ENCODE data around the gene GLI1. TPM values are rescaled to one million over a fixed set of nuclear protein-coding genes. Genes with fewer than 3 reads are reported as not detected.

GLI1 gene
- total and polyA plus RNA-seq, 2 of the 13 experiments (the other 11 are each of a cell fraction or from before 2014, with no cell fraction given): 0.09 to 0.20 TPM

DNA sequence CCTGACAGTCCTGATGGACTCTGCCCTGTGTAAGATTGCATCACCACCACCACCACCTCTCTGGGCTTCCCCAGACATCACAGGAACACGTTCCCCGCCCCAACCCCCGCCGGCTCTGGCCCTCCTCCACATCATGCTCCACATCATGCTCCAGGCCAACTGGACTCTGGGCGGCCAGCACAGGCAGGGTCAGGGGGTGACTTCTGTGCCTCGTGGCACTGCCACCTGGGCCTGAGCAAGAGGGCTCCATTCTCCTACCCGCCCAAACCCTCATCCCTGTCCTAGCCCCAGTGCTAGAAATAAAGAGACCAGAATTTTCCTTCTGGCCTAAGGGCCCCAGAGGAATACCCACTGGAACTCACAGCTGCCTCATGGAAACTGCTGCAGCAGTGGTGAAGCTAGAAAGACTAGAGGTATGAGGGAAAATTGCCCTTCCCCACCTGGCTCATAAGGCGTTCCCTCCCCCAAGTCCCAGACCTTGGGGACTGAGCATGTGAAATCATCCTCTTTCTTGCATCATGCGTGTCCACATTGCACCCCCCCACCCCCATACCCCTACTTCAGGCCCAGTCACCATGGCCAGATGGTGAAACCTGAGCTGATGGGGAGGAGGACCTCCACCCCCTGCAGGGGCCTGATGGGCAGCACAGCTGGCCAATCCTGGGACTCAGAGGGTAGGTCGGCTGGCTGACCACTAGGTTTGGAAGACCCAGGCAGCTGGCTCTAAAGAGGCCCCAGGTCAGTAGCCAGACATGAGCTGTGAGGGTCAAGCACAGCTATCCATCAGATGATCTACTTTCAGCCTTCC lies 4.8 kb upstream of the GLI1 start, which contains the start of gene INHBE (continued):
- TF ChIP-seq PCBP2 (optimal IDR thresholded peaks at IDR 0.05; ENCODE audit: low read depth, low read length, poor library complexity, severe bottlenecking): no peak
- no peak for TF ChIP-seq PHB2 (IDR thresholded peaks at IDR 0.05; ENCODE audit: partially characterized antibody)
- no peak for TF ChIP-seq MTA3 (CRISPR knock-in tag; IDR thresholded peaks at IDR 0.05)
- peak; percentile 15 for TF ChIP-seq PTBP1 (IDR thresholded peaks at IDR 0.05; ENCODE audit: low read depth, low read length, poor library complexity, severe bottlenecking)
- TF ChIP-seq TOPORS (CRISPR knock-in tag; IDR thresholded peaks at IDR 0.05): peak; percentile 84
- TF ChIP-seq, protein P1, sequence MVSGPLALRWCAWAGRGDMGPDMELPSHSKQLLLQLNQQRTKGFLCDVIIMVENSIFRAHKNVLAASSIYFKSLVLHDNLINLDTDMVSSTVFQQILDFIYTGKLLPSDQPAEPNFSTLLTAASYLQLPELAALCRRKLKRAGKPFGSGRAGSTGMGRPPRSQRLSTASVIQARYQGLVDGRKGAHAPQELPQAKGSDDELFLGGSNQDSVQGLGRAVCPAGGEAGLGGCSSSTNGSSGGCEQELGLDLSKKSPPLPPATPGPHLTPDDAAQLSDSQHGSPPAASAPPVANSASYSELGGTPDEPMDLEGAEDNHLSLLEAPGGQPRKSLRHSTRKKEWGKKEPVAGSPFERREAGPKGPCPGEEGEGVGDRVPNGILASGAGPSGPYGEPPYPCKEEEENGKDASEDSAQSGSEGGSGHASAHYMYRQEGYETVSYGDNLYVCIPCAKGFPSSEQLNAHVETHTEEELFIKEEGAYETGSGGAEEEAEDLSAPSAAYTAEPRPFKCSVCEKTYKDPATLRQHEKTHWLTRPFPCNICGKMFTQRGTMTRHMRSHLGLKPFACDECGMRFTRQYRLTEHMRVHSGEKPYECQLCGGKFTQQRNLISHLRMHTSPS (CRISPR knock-in tag; IDR thresholded peaks at IDR 0.05; ENCODE audit: low read depth): peak; percentile 97
- TF ChIP-seq, protein P2, sequence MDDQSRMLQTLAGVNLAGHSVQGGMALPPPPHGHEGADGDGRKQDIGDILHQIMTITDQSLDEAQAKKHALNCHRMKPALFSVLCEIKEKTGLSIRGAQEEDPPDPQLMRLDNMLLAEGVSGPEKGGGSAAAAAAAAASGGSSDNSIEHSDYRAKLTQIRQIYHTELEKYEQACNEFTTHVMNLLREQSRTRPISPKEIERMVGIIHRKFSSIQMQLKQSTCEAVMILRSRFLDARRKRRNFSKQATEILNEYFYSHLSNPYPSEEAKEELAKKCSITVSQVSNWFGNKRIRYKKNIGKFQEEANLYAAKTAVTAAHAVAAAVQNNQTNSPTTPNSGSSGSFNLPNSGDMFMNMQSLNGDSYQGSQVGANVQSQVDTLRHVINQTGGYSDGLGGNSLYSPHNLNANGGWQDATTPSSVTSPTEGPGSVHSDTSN (CRISPR knock-in tag; IDR thresholded peaks at IDR 0.05; ENCODE audit: borderline replicate concordance): no peak
- peak; percentile 55; the same call in 1 of the 2 replicates for TF ChIP-seq IRF2 (CRISPR knock-in tag; IDR thresholded peaks at IDR 0.05)
- no peak for TF ChIP-seq ZNF775 (CRISPR knock-in tag; IDR thresholded peaks at IDR 0.05; ENCODE audit: borderline replicate concordance)
- TF ChIP-seq ZNF124 (CRISPR knock-in tag; IDR thresholded peaks at IDR 0.05): 0 out of 2 replicates have a peak, but pooled peaks have one; percentile 6
- TF ChIP-seq BORCS8-MEF2B (CRISPR knock-in tag; IDR thresholded peaks at IDR 0.05): peak; percentile 84; the same call in 1 of the 2 replicates
- no peak for TF ChIP-seq MAFG (CRISPR knock-in tag; IDR thresholded peaks at IDR 0.05)
- TF ChIP-seq SP1 (IDR thresholded peaks at IDR 0.05): no peak
- peak; percentile 35; the same call in 1 of the 2 replicates for TF ChIP-seq SP1 (CRISPR knock-in tag; IDR thresholded peaks at IDR 0.05)
- no peak for TF ChIP-seq NR2F2 (IDR thresholded peaks at IDR 0.05; ENCODE audit: borderline replicate concordance, low read depth)
- no peak for TF ChIP-seq ZNF205 (CRISPR knock-in tag; IDR thresholded peaks at IDR 0.05)
- no peak for TF ChIP-seq ZNF577 (CRISPR knock-in tag; IDR thresholded peaks at IDR 0.05; ENCODE audit: borderline replicate concordance, low read depth)
- no peak for TF ChIP-seq KLF13 (CRISPR knock-in tag; IDR thresholded peaks at IDR 0.05)
- no peak for TF ChIP-seq ZNF446 (CRISPR knock-in tag; IDR thresholded peaks at IDR 0.05)
- no peak for TF ChIP-seq ZNF256 (CRISPR knock-in tag; conservative IDR thresholded peaks at IDR 0.05)
- TF ChIP-seq, protein P3, sequence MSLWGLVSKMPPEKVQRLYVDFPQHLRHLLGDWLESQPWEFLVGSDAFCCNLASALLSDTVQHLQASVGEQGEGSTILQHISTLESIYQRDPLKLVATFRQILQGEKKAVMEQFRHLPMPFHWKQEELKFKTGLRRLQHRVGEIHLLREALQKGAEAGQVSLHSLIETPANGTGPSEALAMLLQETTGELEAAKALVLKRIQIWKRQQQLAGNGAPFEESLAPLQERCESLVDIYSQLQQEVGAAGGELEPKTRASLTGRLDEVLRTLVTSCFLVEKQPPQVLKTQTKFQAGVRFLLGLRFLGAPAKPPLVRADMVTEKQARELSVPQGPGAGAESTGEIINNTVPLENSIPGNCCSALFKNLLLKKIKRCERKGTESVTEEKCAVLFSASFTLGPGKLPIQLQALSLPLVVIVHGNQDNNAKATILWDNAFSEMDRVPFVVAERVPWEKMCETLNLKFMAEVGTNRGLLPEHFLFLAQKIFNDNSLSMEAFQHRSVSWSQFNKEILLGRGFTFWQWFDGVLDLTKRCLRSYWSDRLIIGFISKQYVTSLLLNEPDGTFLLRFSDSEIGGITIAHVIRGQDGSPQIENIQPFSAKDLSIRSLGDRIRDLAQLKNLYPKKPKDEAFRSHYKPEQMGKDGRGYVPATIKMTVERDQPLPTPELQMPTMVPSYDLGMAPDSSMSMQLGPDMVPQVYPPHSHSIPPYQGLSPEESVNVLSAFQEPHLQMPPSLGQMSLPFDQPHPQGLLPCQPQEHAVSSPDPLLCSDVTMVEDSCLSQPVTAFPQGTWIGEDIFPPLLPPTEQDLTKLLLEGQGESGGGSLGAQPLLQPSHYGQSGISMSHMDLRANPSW (CRISPR knock-in tag; IDR thresholded peaks at IDR 0.05; ENCODE audit: borderline replicate concordance): peak; percentile 95

Measured in HepG2 (cell line).